Measurements from ENCODE around the gene CLASRP.

Gene CLASRP

GRCh38 chr19:45063851-45064801, 25.3 kb downstream of the CLASRP start:
- no peak for DNase-seq

GRCh38 chr19:45066921-45067661, 28.2 kb downstream of the CLASRP start:
- no peak for DNase-seq

GRCh38 chr19:45068041-45068440, 29.2 kb downstream of the CLASRP start:
- DNase-seq: no peak

GRCh38 chr19:45069056-45069455, 30.2 kb downstream of the CLASRP start:
- no peak for DNase-seq

- no peak for DNase-seq
Observed at GRCh38 chr19:45070214-45070613, 31.4 kb downstream of the CLASRP start.

GRCh38 chr19:45070861-45071544, 32.2 kb downstream of the CLASRP start:
- no peak for DNase-seq

GRCh38 chr19:45071545-45071938, 32.7 kb downstream of the CLASRP start:
- DNase-seq: no peak

GRCh38 chr19:45071969-45072790, 33.3 kb downstream of the CLASRP start:
- no peak for DNase-seq

GRCh38 chr19:45074744-45075300, 36.0 kb downstream of the CLASRP start:
- no peak for DNase-seq

GRCh38 chr19:45075301-45076028, 36.6 kb downstream of the CLASRP start:
- no peak for DNase-seq

- DNase-seq: peak; percentile 86
Observed at GRCh38 chr19:45076029-45076850, 37.4 kb downstream of the CLASRP start, which contains the start of gene ZNF296. ZNF296 (minus strand) TSS chr19:45076478; CDS start chr19:45076373, 105 bp downstream.

- DNase-seq: no peak
Observed at GRCh38 chr19:45076851-45077730, 38.2 kb downstream of the CLASRP start.

- DNase-seq: no peak
Observed at GRCh38 chr19:45078390-45079062, 39.7 kb downstream of the CLASRP start.

- peak; percentile 85 for DNase-seq
Observed at GRCh38 chr19:45079063-45079910, 40.4 kb downstream of the CLASRP start, which contains the start of gene GEMIN7. GEMIN7 (plus strand) TSS chr19:45079260; CDS start chr19:45090115, 10,855 bp downstream.

GRCh38 chr19:45079911-45080370, 41.1 kb downstream of the CLASRP start:
- DNase-seq: no peak

GRCh38 chr19:45082170-45082569, 43.3 kb downstream of the CLASRP start:
- no peak for DNase-seq

- DNase-seq: no peak
Observed at GRCh38 chr19:45086480-45086879, 47.6 kb downstream of the CLASRP start.
